Measurements from ENCODE around the gene ALG13. TPM values are rescaled to one million over a fixed set of nuclear protein-coding genes. Genes with fewer than 3 reads are reported as not detected.

Gene ALG13
- total and polyA plus RNA-seq, 2 experiments from 2014 or later = 54.2 to 58.7 TPM

GRCh38 chrX:111646515-111646914 is 34.5 kb upstream of the ALG13 start (continued):
- TF ChIP-seq ZNF462 (CRISPR knock-in tag; IDR thresholded peaks at IDR 0.05) (no peak), EZH2 (IDR thresholded peaks at IDR 0.05; ENCODE audit: low read depth, unreplicated experiment) (no peak), REST (IDR thresholded peaks at IDR 0.05; ENCODE audit: unreplicated experiment) (no peak), POLR2AphosphoS5 (IDR thresholded peaks at IDR 0.05; ENCODE audit: low read depth) (no peak)

GRCh38 chrX:111648802-111649201 is 32.2 kb upstream of the ALG13 start:
- Histone ChIP-seq H3K27ac (ENCODE audit: low read depth) (no peak overlapping the region), H3K36me3 (ENCODE audit: insufficient read depth) (no peaks in the 10 kb centered on the region), H3K4me1 (ENCODE audit: insufficient read depth) (no peaks in the 10 kb centered on the region), H2AFZ (no peak overlapping the region), H4K20me1 (replicated peaks; ENCODE audit: insufficient read depth) (no peaks in the 10 kb centered on the region), H3K27me3 (ENCODE audit: insufficient read depth) (no peaks in the 10 kb centered on the region), H3K79me2 (replicated peaks; ENCODE audit: insufficient read depth) (no peaks in the 10 kb centered on the region), H3K9me2 (ENCODE audit: insufficient read depth) (no peaks in the 10 kb centered on the region), H3K4me3 (no peak overlapping the region), H3K4me2 (no peak overlapping the region), H3F3A (replicated peaks; ENCODE audit: low read depth) (no peaks in the 10 kb centered on the region)
- no peak for TF ChIP-seq ZNF114 (CRISPR knock-in tag; IDR thresholded peaks at IDR 0.05)
- TF ChIP-seq STAT1 (IDR thresholded peaks at IDR 0.05; ENCODE audit: unreplicated experiment) = no peak
- TF ChIP-seq CTCF (conservative IDR thresholded peaks at IDR 0.05; ENCODE audit: low read depth in 2 of 2) = no peak
- no peak for TF ChIP-seq EZH2phosphoT487 (IDR thresholded peaks at IDR 0.05; ENCODE audit: unreplicated experiment)
- TF ChIP-seq REST (IDR thresholded peaks at IDR 0.05; ENCODE audit: unreplicated experiment) = no peak
- no peak for TF ChIP-seq POLR2AphosphoS5 (IDR thresholded peaks at IDR 0.05; ENCODE audit: low read depth)
- TF ChIP-seq CREB1 (CRISPR knock-in tag; IDR thresholded peaks at IDR 0.05; ENCODE audit: low read depth) = no peak
- TF ChIP-seq NANOG (IDR thresholded peaks at IDR 0.05; ENCODE audit: borderline replicate concordance) = no peak
- Mint-ChIP-seq H3K27ac (no peak overlapping the region), H3K27me3 (ENCODE audit: insufficient read depth, low read depth, poor library complexity) (no peaks in the 10 kb centered on the region), H3K4me3 (no peak overlapping the region), H3K4me1 (peaks cover 4% of the 10 kb centered on the region; the same call in 2 of the 3 replicates), H3K36me3 (ENCODE audit: low read depth) (no peaks in the 10 kb centered on the region), H3K9me3 (no peaks in the 10 kb centered on the region)
- DNase-seq (ENCODE audit: low spot score) (no peak), ATAC-seq (no peak)

Data from GM23338 (cell line).